ENCODE data around the gene SOX1. TPM values are rescaled to one million over a fixed set of nuclear protein-coding genes. Genes with fewer than 3 reads are reported as not detected.

Gene SOX1
- total RNA-seq, 1 donor from 2014 or later: 3.3 TPM

- H3K9ac ChIP-seq: no peak overlapping the region
- Mint-ChIP-seq H3K27ac (peak overlapping the region; percentile 98), H3K4me3 (no peak overlapping the region), H3K9me3 (peaks cover 3% of the 10 kb centered on the region), H3K36me3 (no peaks in the 10 kb centered on the region), H3K4me1 (peaks cover 73% of the 10 kb centered on the region), H3K27me3 (ENCODE audit: insufficient read depth, low read depth) (peaks cover 19% of the 10 kb centered on the region)
- peaks cover 45% of the 10 kb centered on the region for H3F3A ChIP-seq (ENCODE audit: low read depth)
- H3K4me2 ChIP-seq: peak overlapping the region; percentile 75
- H3K27me3 ChIP-seq: peaks cover 38% of the 10 kb centered on the region
- no peak overlapping the region for H3K27ac ChIP-seq
- no peak overlapping the region for H2AFZ ChIP-seq (replicated peaks)
- no peaks in the 10 kb centered on the region for H3K9me3 ChIP-seq (ENCODE audit: low read depth)
- no peak overlapping the region for H3K4me3 ChIP-seq
- TF ChIP-seq CTCF (IDR thresholded peaks at IDR 0.05): no peak
- peaks cover 67% of the 10 kb centered on the region for H3K4me1 ChIP-seq
- no peaks in the 10 kb centered on the region for H4K20me1 ChIP-seq (ENCODE audit: low read depth)
- no peaks in the 10 kb centered on the region for H3K36me3 ChIP-seq
- no peak for DNase-seq (ENCODE audit: low spot score)
- no peaks in the 10 kb centered on the region for H3K79me2 ChIP-seq (ENCODE audit: low read depth)
Measured at GRCh38 chr13:112101360-112101930, 34.5 kb downstream of the SOX1 start.

GRCh38 chr13:112102243-112102642, 35.3 kb downstream of the SOX1 start:
- Histone ChIP-seq H3K9me3 (ENCODE audit: low read depth) (no peaks in the 10 kb centered on the region), H3K4me3 (no peak overlapping the region), H4K20me1 (ENCODE audit: low read depth) (no peaks in the 10 kb centered on the region), H3K27ac (no peak overlapping the region), H3K79me2 (ENCODE audit: low read depth) (no peaks in the 10 kb centered on the region), H3F3A (ENCODE audit: low read depth) (peaks cover 53% of the 10 kb centered on the region), H3K27me3 (peaks cover 45% of the 10 kb centered on the region), H3K4me1 (peaks cover 70% of the 10 kb centered on the region), H2AFZ (replicated peaks) (no peak overlapping the region), H3K9ac (no peak overlapping the region), H3K36me3 (no peaks in the 10 kb centered on the region), H3K4me2 (peak overlapping the region; percentile 75)
- no peaks in the 10 kb centered on the region for H3K36me3 Mint-ChIP-seq
- TF ChIP-seq EZH2phosphoT487 (IDR thresholded peaks at IDR 0.05): no peak
- TF ChIP-seq CTCF (IDR thresholded peaks at IDR 0.05): peak; percentile 47
- TF ChIP-seq EZH2 (IDR thresholded peaks at IDR 0.05): no peak
- DNase-seq (ENCODE audit: low spot score): peak; percentile 28
- H3K4me1 Mint-ChIP-seq: peaks cover 73% of the 10 kb centered on the region
- peak overlapping the region; percentile 58 for H3K4me3 Mint-ChIP-seq
- peaks cover 3% of the 10 kb centered on the region for H3K9me3 Mint-ChIP-seq
- H3K27me3 Mint-ChIP-seq (ENCODE audit: insufficient read depth, low read depth): peaks cover 17% of the 10 kb centered on the region
- H3K27ac Mint-ChIP-seq: peak overlapping the region; percentile 98

GRCh38 chr13:112103260-112103838, 36.4 kb downstream of the SOX1 start:
- H3K4me2 ChIP-seq: peak overlapping the region; percentile 75
- peaks cover 54% of the 10 kb centered on the region for H3F3A ChIP-seq (ENCODE audit: low read depth)
- peaks cover 49% of the 10 kb centered on the region for H3K27me3 ChIP-seq
- peak overlapping the region; percentile 58 for H3K4me3 Mint-ChIP-seq
- peak; percentile 76 for DNase-seq (ENCODE audit: low spot score)
- H3K79me2 ChIP-seq (ENCODE audit: low read depth): no peaks in the 10 kb centered on the region
- H3K27ac ChIP-seq: peak overlapping the region; percentile 100
- no peaks in the 10 kb centered on the region for H4K20me1 ChIP-seq (ENCODE audit: low read depth)
- H3K36me3 Mint-ChIP-seq: no peaks in the 10 kb centered on the region
- H3K4me1 Mint-ChIP-seq: peaks cover 72% of the 10 kb centered on the region
- peaks cover 18% of the 10 kb centered on the region for H3K27me3 Mint-ChIP-seq (ENCODE audit: insufficient read depth, low read depth)
- peak overlapping the region; percentile 98 for H3K27ac Mint-ChIP-seq
- H2AFZ ChIP-seq (replicated peaks): no peak overlapping the region
- H3K4me3 ChIP-seq: peak overlapping the region; percentile 33
- peaks cover 3% of the 10 kb centered on the region for H3K9me3 Mint-ChIP-seq
- peak overlapping the region; percentile 10 for H3K9ac ChIP-seq
- no peaks in the 10 kb centered on the region for H3K9me3 ChIP-seq (ENCODE audit: low read depth)
- H3K4me1 ChIP-seq: peaks cover 68% of the 10 kb centered on the region
- TF ChIP-seq CTCF (IDR thresholded peaks at IDR 0.05) (no peak), EZH2phosphoT487 (IDR thresholded peaks at IDR 0.05) (no peak)
- H3K36me3 ChIP-seq: no peaks in the 10 kb centered on the region
